Peyer's patch (tissue), 4 donors: ENCODE data around the gene CEP68. TPM values are rescaled to one million over a fixed set of nuclear protein-coding genes. Genes with fewer than 3 reads are reported as not detected.

Experiments
- DNase-seq, 3 donors: peaks; one replicate each; pipeline ENCODE4 v3.0.0-alpha.2; 2017 to 2019
- H3K27ac ChIP-seq, 4 donors: fragments of 200-600 bp; sonication (generic); one replicate each; pipeline ENCODE4 v1.5.1; 2016 to 2019
- H3K27me3 ChIP-seq, 2 donors: fragments of 200-600 bp; sonication (generic); one replicate each; pipeline ENCODE4 v1.5.1; 2019
- H3K36me3 ChIP-seq, 3 donors: fragments of 200-600 bp; sonication (generic); one replicate each; pipeline ENCODE4 v1.5.1; 2016 to 2019
- H3K4me1 ChIP-seq, 4 donors: fragments of 200-600 bp; sonication (generic); one replicate each; pipeline ENCODE4 v1.5.1; 2016 to 2019
- H3K4me3 ChIP-seq, 4 donors: fragments of 200-600 bp; sonication (generic); 1 replicate in 3 of 4; 2 replicates in 1 of 4; pipeline ENCODE4 v1.5.1; 2016 to 2019; ENCODE audit warnings: mild to moderate bottlenecking in 1 of 4
- H3K9me3 ChIP-seq, 4 donors: fragments of 200-600 bp; sonication (generic); one replicate each; pipeline ENCODE4 v1.5.1; 2016 to 2019; ENCODE audit warnings: mild to moderate bottlenecking in 1 of 4
- POLR2A ChIP-seq, 2 donors: fragments of 450-650 bp; IDR thresholded peaks; one replicate each; pipeline ENCODE4 v1.5.1; 2017; ENCODE audit warnings: antibody characterized with exemption in 2 of 2, mild to moderate bottlenecking in 2 of 2, moderate library complexity in 2 of 2
- total RNA-seq, 4 donors: library from RNA; depleted of rRNA; stranded (reverse); fragments of >200 nt; gene quantifications; one replicate each; pipeline ENCODE4 v1.1.0, GENCODE V29; 2016
- TF ChIP-seq, protein P1 (sequence below), 6 experiments: fragments of 450-650 bp in 4 of 6; fragments of 200-600 bp in 2 of 6; sonication (generic) in 1 of 6; IDR thresholded peaks; one replicate each; pipeline ENCODE4 v1.5.1; 2017 to 2019; ENCODE audit warnings: antibody characterized with exemption in 6 of 6, mild to moderate bottlenecking in 3 of 6, moderate library complexity in 1 of 6

CEP68 gene
- total RNA-seq = 10 to 100 TPM in 3 of 4 donors, 1 to 10 TPM in 1; 5.4 to 18.2 (median 14.7) TPM

DNA sequence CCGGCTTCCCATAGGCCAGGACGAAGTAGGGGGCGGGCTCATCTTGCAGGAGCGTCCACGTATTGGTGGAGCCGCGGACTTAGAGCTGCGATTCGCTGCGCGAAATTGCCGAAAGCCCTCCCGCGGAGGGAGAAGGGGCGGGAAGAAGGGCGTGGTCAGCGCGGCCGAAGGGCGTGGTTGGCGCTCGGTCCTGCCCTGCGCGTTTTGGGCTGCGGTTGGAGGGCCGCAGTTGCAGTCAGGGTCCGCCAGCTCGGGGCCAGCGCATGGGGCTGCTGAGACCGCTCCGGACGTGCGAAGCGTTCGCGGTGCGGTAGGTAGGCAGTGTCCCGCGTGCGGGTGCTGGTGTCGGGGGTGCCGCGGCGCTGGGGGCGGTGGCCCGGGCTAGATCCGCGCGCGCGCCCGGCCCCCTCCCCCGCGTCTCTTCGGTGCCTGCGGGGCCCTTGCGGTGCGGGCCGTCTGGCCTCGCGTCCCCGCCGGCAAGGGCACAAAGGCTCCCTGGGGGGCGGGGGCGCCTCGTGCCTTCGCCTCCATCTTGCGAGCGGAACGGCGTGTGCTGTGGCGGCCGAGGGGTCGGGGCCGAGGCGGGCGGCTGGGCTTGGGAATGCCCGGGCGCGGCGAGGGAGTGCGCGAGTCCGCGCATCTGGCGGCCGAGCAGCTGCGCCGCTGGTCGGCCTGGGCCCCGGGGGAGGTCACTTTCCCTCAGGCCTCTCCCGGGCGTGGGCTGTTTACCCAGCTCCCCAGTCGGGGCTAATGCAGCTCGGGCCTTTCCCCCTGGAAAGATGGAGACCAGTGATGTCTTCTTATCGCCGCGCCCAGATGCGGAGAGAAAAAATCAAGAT is at the start of gene CEP68:
Gene CEP68, plus strand, starts transcription at position 202 of the 839 bp plus-strand sequence. CDS start 13,029 bp downstream, outside the sequence.
- peak within 1 kb of the TSS; percentile 76 to 93 (median 87) for H3K4me3 ChIP-seq
- peak; percentile 96 to 99 (median 96) for DNase-seq
- TF ChIP-seq POLR2A (IDR thresholded peaks at IDR 0.05) = peak; percentile 25 to 65
- TF ChIP-seq, protein P1, sequence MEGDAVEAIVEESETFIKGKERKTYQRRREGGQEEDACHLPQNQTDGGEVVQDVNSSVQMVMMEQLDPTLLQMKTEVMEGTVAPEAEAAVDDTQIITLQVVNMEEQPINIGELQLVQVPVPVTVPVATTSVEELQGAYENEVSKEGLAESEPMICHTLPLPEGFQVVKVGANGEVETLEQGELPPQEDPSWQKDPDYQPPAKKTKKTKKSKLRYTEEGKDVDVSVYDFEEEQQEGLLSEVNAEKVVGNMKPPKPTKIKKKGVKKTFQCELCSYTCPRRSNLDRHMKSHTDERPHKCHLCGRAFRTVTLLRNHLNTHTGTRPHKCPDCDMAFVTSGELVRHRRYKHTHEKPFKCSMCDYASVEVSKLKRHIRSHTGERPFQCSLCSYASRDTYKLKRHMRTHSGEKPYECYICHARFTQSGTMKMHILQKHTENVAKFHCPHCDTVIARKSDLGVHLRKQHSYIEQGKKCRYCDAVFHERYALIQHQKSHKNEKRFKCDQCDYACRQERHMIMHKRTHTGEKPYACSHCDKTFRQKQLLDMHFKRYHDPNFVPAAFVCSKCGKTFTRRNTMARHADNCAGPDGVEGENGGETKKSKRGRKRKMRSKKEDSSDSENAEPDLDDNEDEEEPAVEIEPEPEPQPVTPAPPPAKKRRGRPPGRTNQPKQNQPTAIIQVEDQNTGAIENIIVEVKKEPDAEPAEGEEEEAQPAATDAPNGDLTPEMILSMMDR (IDR thresholded peaks at IDR 0.05) = peak in 2 of 6 experiments; percentile 5 to 19
- H3K9me3 ChIP-seq = no peaks in the 10 kb centered on the region
- peak within 1 kb of the TSS; percentile 78 to 95 (median 89) for H3K27ac ChIP-seq
- H3K27me3 ChIP-seq = no peaks in the 10 kb centered on the region
- peaks cover 0 to 24% (median 7%) of the 10 kb centered on the region in 4 donors for H3K4me1 ChIP-seq
- H3K36me3 ChIP-seq = no peaks in the 10 kb centered on the region

DNA sequence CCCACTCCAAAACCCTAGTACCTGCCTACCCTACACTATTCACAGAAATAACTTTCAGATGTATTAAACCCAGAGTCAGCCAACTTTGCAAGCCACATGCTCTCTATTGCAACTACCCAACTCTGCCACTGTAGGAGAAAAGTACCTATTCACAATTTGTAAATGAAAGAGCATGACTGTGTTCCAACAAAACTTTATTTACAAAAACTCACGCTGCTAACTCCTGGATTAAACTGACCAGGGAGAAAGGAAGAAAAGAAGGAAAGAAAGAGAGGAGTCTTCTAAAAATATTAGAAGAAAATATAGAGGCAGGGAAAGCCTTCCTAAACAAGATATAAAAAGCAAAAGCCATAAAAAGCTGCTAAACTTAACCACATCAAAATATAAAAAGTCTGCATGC is 42.4 kb upstream of the CEP68 start:
- TF ChIP-seq POLR2A (IDR thresholded peaks at IDR 0.05) = no peak
- TF ChIP-seq, protein P1 (IDR thresholded peaks at IDR 0.05) = no peak
- no peak for DNase-seq
- Histone ChIP-seq H3K9me3 (no peaks in the 10 kb centered on the region), H3K36me3 (peaks cover 0 to 12% (median 0%) of the 10 kb centered on the region in 3 donors), H3K4me1 (no peaks in the 10 kb centered on the region), H3K27ac (no peak overlapping the region), H3K27me3 (no peaks in the 10 kb centered on the region), H3K4me3 (no peak overlapping the region)

DNA sequence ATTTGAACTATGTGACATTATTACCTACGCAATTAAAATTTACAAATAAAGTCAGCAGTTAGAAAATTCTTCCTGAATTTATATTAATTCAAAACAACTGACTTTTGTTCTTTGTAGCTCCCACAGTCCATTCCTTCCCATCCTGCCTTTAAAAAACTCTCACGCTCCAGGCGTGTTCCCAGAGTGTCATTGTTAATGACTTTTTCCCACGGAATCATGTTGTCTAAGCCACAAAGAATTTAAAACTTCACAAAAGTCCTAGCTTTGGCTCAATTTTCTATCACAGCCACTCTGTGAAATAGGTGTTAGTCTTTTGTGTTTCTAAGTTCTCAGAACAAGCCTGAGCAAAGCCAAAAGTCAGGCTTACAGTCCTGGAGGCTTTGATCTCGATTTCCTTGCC is 40.5 kb upstream of the CEP68 start:
- DNase-seq = no peak
- Histone ChIP-seq H3K36me3 (peaks cover 0 to 19% (median 0%) of the 10 kb centered on the region in 3 donors), H3K4me3 (no peak overlapping the region), H3K27ac (no peak overlapping the region), H3K4me1 (no peaks in the 10 kb centered on the region), H3K27me3 (no peaks in the 10 kb centered on the region), H3K9me3 (no peaks in the 10 kb centered on the region)
- TF ChIP-seq, protein P1 (IDR thresholded peaks at IDR 0.05) = no peak
- TF ChIP-seq POLR2A (IDR thresholded peaks at IDR 0.05) = no peak

DNA sequence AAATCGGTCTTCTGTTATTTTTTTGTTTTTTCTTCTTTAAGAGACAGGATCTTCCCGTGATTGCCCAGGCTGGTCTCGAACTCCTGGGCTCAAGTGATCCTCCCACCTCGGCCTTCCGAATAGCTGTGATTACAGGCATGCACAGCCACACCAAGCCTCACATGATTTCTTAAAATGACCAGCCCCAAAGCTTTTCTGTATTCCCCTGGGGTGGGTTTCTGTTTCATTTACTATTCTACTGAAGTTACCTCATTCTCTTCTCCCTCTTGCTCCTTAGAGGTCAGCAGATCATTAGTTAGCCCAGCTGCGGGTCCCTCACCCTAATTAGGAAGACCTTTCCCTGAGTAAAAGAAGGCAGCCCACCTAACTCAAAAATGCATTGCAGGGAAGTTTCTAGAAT is 39.4 kb upstream of the CEP68 start:
- TF ChIP-seq, protein P1 (IDR thresholded peaks at IDR 0.05) = no peak
- no peak for TF ChIP-seq POLR2A (IDR thresholded peaks at IDR 0.05)
- Histone ChIP-seq H3K4me1 (no peaks in the 10 kb centered on the region), H3K27ac (peak overlapping the region in 1 of 4 donors; percentile 22), H3K4me3 (no peak overlapping the region), H3K9me3 (no peaks in the 10 kb centered on the region), H3K27me3 (no peaks in the 10 kb centered on the region), H3K36me3 (peaks cover 0 to 19% (median 0%) of the 10 kb centered on the region in 3 donors)
- no peak for DNase-seq

GRCh38 chr2:65017335-65017734 is 38.9 kb upstream of the CEP68 start:
- no peak overlapping the region for H3K4me3 ChIP-seq
- no peaks in the 10 kb centered on the region for H3K9me3 ChIP-seq
- DNase-seq = peak in 2 of 3 donors; percentile 68
- peaks cover 0 to 19% (median 0%) of the 10 kb centered on the region in 3 donors for H3K36me3 ChIP-seq
- no peak for TF ChIP-seq POLR2A (IDR thresholded peaks at IDR 0.05)
- TF ChIP-seq, protein P1 (IDR thresholded peaks at IDR 0.05) = peak in 5 of 6 experiments; percentile 17 to 45 (median 26)
- peak overlapping the region in 2 of 4 donors; percentile 22 to 28 for H3K27ac ChIP-seq
- no peaks in the 10 kb centered on the region for H3K4me1 ChIP-seq
- H3K27me3 ChIP-seq = no peaks in the 10 kb centered on the region
